ENCODE results near the gene TNFRSF14.
A peak's percentile ranks its signal among the peaks of the same experiment; 100 is the strongest.
"Not testable (repeated sequence)": the region's sequence is repeated elsewhere in the genome, so short reads cannot be mapped to it uniquely, and the experiment has no call there.

TNFRSF14 gene

DNA sequence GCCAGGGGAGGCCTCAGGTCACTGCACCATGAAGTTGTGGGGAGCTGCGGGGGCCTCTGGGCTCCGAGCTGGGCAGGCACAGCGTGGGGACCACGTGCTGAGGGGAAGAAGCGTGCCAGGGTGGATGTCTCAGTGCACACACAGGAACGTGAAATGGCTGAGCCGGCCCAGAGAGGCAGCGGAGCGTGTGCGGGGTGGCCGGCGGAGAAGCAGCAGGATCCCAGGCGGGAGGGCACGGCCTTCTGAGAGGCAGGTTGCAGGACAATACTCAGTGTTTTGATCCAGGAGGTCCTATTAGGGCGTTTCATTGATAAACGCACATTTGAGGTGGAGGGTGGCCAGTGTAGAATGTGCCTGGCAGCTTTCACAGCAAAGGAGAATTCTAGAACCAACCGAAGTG, 12.9 kb downstream of the TNFRSF14 start:
- no peak for DNase-seq (ENCODE audit: low spot score)

GRCh38 chr1:2569703-2570102, 13.5 kb downstream of the TNFRSF14 start:
- not testable (repeated sequence) for DNase-seq (ENCODE audit: low spot score)

DNA sequence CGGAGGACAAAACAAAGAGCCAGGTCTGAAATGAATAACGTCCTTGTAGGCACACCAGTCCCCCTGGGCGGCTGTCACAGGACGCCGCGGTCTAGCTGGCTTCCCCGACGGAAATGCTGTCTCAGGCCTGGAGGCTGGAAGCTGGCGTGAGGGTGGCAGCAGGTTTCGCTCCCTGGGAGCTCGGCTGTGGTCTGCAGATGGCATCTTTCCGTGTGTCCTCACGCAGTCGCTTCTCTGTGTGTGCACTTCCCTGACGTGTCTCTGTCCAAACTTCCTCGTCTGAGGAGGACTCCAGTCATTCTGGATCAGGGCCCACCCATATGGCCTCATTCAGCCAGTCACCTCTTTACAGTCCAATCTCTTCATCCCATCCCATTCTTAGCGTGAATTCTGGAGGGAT, 14.2 kb downstream of the TNFRSF14 start:
- DNase-seq (ENCODE audit: low spot score): no peak

DNA sequence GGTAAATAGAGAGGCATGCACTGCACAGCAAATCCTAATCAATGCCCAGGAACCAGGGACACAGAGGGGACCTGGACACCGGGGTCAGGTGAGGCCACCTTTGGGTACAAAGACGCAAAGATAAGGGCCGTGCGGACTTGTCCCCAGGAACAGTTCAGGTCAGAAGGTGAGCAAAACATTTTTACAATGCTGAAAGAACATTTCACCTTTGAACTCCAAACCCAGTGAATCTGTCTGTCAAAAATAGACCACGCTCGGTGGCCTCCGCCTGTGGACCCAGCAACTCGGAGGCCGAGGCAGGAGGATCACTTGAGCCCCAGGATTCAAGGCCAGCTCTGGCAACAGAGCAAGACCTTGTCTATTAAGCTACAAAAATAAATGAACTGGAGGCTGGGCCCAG, 15.2 kb downstream of the TNFRSF14 start:
- no peak for DNase-seq (ENCODE audit: low spot score)

GRCh38 chr1:2573250-2573920, 17.2 kb downstream of the TNFRSF14 start:
- DNase-seq (ENCODE audit: low spot score): no peak

DNA sequence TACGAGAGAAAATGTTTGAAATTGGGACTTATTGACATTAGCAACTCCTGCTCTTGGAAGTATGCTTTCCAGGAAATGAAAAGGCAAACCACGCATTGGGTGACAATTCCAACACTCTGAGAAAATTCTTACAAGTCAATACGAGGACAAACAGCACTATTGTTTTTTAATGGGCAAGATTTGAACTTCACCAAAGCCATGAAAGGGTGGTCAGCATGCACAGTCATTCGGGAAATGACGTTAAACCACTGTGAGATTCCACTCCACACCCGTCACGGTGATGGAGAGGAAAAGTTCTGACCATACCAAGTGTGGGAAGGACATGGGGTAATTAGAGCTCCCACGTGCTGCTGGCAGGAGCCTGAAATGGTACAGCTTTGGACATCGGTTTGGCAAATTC, 18.2 kb downstream of the TNFRSF14 start:
- DNase-seq (ENCODE audit: low spot score): no peak

DNA sequence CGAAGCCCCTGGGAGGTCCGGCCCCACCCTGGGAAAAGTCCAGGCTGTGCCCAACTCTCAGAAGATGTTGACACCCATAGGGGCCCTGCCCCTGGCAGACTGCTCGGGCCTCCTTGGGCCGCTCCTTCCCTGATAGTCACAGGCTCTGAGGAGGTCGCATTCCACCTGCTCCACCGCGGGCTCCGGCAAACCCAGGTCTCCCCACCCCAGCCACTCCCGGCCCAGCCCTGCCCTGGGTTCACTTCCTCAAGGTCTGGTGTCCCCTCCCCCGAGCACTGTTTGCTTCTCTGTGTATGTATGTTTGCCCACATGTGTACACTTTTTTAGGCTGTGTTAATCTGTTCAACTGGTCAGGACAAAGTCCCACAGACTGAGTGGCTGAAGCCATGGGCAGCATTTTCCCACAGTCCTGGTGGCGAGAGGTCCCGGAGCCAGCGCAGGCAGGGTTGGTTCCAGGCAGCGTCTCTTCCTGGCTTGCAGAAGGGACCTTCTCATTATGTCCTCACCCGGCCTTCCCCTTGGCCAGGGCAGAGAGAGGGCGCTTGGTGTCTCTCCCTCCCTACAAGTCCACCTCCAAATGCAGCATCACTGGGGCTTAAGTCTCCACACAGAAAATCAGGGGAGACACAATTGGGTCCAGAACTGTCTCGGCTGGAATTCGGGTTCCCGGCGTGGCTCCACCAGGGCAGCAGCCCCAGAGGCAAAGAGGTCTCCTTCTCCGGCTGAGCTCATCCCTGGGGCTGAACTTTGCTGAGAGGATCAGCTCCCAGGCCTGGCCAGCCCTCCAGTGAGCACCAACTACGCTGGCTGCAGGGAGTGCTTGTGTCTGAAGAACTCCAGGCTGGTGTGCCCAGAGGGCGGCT, 19.9 kb downstream of the TNFRSF14 start:
- peak; percentile 25 for DNase-seq (ENCODE audit: low spot score)

DNA sequence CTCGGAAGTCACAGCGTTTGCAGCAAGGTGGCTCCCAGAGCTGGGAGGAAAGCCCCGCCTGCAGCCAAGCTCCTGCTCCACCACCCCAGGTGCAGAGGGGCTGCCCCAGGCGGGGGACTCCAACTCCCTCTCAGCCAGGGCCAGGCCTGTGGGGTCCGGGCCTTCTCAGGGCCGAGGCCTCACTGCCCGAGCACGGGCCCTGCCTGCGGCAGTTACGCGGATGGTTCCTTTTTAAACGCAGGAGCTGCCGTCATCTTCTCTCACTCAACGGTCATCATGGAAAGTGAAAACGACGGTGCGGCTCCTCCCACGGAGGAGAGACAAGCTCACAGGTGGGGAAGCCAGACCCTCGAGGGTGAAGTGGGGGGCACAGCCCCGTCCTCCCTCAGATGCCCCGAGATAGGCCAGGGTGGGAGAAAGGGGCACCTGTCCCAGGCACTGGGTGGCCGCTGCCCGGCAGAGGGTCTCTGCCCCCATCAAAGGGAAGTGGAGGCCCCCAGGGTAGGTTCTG, 21.4 kb downstream of the TNFRSF14 start:
- not testable (repeated sequence) for DNase-seq (ENCODE audit: low spot score)

GRCh38 chr1:2578758-2579118, 22.6 kb downstream of the TNFRSF14 start:
- no peak for DNase-seq (ENCODE audit: low spot score)

DNA sequence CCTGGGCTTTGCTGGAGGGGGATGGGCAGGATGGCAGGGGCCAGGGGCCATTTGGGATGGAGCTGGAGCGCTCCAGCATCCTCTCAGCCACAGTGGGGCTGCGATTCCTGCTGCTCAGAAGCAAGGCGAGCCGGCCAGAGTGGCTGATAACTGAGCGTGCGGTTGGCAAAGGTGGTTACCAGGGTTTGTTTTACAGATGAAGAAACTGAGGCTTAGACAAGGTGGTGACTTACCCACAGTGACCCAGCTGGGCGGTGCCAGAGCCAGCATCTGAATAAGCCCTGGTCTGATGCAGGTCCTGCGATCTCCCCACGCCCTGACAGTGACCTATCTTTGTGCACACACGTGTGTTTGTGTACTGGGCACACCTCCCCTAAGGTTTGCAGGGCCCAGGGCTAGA, 24.5 kb downstream of the TNFRSF14 start:
- DNase-seq (ENCODE audit: low spot score): no peak

DNA sequence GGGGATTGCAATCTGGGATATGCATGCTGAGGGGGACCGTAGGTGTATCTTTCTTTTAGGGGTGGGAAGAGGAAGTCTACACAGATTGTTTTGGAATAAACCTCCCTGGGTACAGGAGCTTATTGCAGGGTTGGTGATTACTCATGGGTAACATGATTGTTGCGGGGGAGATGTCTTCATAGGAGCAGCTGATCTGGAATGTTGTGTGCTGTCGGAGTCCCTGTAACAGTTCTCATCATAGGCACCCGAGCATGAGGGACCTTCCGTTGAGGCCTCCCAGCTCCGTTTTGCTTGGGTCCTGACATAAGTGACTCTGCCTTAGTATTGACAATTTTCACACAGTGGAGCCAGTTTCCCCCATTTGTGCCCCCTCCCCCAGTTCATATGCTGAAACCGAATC, 26.2 kb downstream of the TNFRSF14 start:
- DNase-seq (ENCODE audit: low spot score): peak; percentile 48

GRCh38 chr1:2583331-2583791, 27.2 kb downstream of the TNFRSF14 start:
- no peak for DNase-seq (ENCODE audit: low spot score)

GRCh38 chr1:2583871-2584351, 27.7 kb downstream of the TNFRSF14 start:
- peak; percentile 31 for DNase-seq (ENCODE audit: low spot score)

GRCh38 chr1:2584686-2585317, 28.6 kb downstream of the TNFRSF14 start:
- no peak for DNase-seq (ENCODE audit: low spot score)

DNA sequence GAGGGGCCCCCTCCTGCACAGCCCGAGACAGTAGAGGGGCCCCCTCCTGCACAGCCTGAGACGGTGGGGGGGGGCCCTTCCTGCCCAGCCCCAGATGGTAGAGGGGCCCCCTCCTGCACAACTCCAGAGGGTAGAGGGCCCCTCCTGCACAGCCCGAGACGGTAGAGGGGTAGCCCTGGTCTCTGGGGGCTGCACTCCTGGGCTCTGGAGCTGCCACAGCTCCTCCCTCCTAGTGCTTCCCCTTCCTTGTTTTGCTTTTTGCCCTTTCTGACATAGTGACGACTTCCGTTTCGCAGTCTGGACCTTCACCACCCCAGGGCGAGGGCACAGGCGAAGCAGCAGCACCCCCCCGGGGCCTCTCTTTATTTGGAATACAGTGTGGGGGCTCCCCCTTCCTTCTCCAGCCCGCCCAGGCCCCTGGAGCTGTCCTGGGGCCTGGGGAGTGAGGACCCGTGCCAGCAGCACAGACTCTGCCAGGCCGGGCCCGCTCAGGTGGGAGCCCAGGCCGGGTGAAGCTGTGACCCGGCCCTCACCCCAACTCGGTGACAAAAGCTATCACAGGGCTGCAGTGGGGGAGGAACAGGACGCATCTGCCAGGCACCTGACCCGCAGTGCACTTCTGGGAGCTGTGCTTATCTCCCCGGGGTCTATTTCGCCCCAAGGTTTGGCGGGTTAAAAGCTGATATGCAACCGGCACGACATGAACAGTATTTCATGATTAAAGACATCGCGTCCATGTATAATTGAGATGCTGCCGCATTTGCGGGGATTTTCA, 29.3 kb downstream of the TNFRSF14 start:
- peak; percentile 59 for DNase-seq (ENCODE audit: low spot score)

GRCh38 chr1:2586154-2587070, 30.2 kb downstream of the TNFRSF14 start, which contains the start of gene PRXL2B:
PRXL2B (plus strand) TSS chr1:2586777; CDS start chr1:2586886, 109 bp downstream.
- peak; percentile 99 for DNase-seq (ENCODE audit: low spot score)

DNA sequence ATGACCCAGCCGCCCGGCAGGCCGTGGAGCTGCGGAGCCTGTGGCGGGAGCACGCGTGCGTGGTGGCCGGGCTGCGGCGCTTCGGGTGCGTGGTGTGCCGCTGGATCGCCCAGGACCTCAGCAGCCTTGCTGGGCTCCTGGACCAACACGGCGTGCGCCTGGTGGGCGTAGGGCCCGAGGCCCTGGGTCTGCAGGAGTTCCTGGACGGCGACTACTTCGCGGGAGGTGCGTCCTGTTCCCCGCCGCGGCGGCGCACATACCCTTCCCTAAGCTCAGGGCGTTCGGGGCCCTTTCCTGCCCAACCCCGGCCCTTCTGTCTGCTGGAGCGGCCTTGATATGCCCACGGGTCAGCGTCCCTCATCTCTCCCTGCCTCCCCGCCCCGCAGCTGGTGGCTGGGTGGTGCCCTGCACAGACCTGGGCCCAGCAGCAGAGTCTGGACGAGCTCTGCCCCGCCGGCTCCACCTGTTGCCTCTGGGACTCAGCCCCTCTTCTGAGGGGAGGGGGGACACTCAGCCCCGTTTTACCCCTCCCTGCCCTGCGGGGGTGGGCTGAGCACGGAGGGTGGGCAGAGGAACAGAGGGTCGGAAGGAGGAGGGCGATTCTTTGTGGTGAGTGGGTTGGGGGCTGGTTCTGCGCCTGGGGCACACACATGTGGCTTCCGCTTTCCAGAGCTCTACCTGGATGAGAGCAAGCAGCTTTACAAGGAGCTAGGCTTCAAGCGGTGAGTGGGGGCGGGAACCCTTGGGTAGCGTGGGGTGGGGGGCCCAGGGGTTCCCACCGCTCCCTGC, 31.1 kb downstream of the TNFRSF14 start:
- peak; percentile 39 for DNase-seq (ENCODE audit: low spot score)

DNA sequence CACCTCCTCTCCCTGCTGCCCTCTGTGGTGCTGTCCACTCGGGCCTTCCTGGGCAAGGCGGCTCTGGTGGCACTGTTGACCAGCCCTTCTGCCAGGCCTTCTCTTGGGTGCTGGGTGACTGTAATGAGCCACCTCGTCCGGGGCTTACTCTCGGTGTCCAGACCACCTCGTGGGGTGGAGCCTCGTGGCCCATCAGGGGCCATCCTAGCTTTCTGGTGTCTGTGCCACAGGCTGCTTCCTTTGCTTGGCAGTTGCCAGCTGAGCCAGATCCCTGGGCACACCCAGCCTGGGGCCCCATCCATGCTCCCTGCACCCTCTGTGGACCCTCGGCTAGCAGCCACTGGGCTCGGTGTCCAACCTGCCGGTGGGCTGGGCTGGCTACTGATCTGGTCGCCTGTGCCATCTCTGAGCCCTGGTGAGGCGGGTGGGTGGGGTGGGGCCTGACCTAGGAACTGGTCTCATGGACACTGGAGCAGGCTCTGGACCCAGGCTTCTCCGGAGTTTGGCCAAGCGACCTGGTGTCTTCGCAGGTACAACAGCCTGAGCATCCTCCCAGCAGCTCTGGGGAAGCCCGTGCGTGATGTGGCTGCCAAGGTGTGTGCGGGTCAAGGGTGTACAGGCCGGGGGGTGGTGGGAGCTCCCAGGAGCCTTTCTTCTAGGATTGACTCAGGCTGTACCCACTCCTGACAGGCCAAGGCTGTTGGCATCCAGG, 31.8 kb downstream of the TNFRSF14 start:
- no peak for DNase-seq (ENCODE audit: low spot score)
